NCI-H1417 treated with DMSO at 0.1 percent for 48 hours (cell line): ENCODE results near the gene TAX1BP3.

ENCODE experiments used
- DNase-seq: peaks from one replicate; lab custom pipeline; 2025; lab: John Stamatoyannopoulos, UW

The TAX1BP3 gene

GRCh38 chr17:3626831-3627768, 41.3 kb downstream of the TAX1BP3 start:
- DNase-seq, result no peak

GRCh38 chr17:3622977-3623594, 45.3 kb downstream of the TAX1BP3 start:
- no peak for DNase-seq

GRCh38 chr17:3621146-3621720, 47.1 kb downstream of the TAX1BP3 start:
- no peak for DNase-seq

- no peak for DNase-seq
These were observed 53.1 kb downstream of the TAX1BP3 start for GRCh38 chr17:3615160-3615870.

- no peak for DNase-seq
These were observed 55.3 kb downstream of the TAX1BP3 start for GRCh38 chr17:3613124-3613523.
